Muscle of leg (tissue), 11 donors: ENCODE data around the gene MIER2. TPM values are rescaled to one million over a fixed set of nuclear protein-coding genes. Genes with fewer than 3 reads are reported as not detected.
"Not testable (repeated sequence)": the region's sequence is repeated elsewhere in the genome, so short reads cannot be mapped to it uniquely, and the experiment has no call there.

Experiments
- DNase-seq: peaks from one replicate; pipeline ENCODE4 v3.0.0; 2013
- H3K27ac ChIP-seq: one replicate; pipeline ENCODE4 v1.5.1; 2013; ENCODE audit warnings: mild to moderate bottlenecking, low read length, control low read depth
- H3K27me3 ChIP-seq: one replicate; pipeline ENCODE4 v1.6.1; 2013; ENCODE audit warnings: low read length; ENCODE audit not compliant: control insufficient read depth, insufficient read depth
- H3K36me3 ChIP-seq: one replicate; pipeline ENCODE4 v1.6.1; 2013; ENCODE audit warnings: low read length; ENCODE audit not compliant: control insufficient read depth, insufficient read depth
- H3K4me1 ChIP-seq: one replicate; pipeline ENCODE4 v1.6.1; 2013; ENCODE audit warnings: low read length; ENCODE audit not compliant: control insufficient read depth, insufficient read depth
- H3K4me3 ChIP-seq: one replicate; pipeline ENCODE4 v1.5.1; 2013; ENCODE audit warnings: low read length, control low read depth
- H3K9me3 ChIP-seq: replicated peaks from 2 replicates; pipeline ENCODE4 v1.6.1; 2013; ENCODE audit warnings: low read depth, low read length; ENCODE audit not compliant: control insufficient read depth
- WGBS: methylation state at CpG from one replicate; pipeline ENCODE4 v1.1.5; 2013; ENCODE audit warnings: missing lambda C conversion rate; ENCODE audit not compliant: insufficient coverage; 5-methylcytosine and 5-hydroxymethylcytosine counted together
- polyA plus RNA-seq, 8 donors: library from polyadenylated mRNA; unstranded; fragments of 120-200 nt; gene quantifications; one replicate each; pipeline versions ENCODE4 v1.2.1 to v1.2.3, GENCODE V29; 2013; ENCODE audit warnings: inconsistent platforms in 1 of 8, low replicate concordance in 1 of 8; ENCODE audit not compliant: insufficient read length in 8 of 8, insufficient read depth in 1 of 8
- total RNA-seq: library from RNA; stranded (reverse); fragments of 120-200 nt; gene quantifications from one replicate; pipeline ENCODE4 v1.2.4, GENCODE V29; 2013

MIER2 gene
- total and polyA plus RNA-seq, 9 donors = 17.2 to 33.5 (median 28.8) TPM

GRCh38 chr19:364496-365287 lies 20.1 kb upstream of the MIER2 start:
- no peak for DNase-seq
- H3K27ac ChIP-seq = no peak overlapping the region
- peaks cover 4% of the 10 kb centered on the region for H3K4me1 ChIP-seq
- H3K36me3 ChIP-seq = no peaks in the 10 kb centered on the region
- 74% methylated on average over 9 of the region's 17 CpGs for whole genome bisulfite sequencing
- H3K9me3 ChIP-seq = no peaks in the 10 kb centered on the region
- peaks cover 3% of the 10 kb centered on the region for H3K27me3 ChIP-seq
- H3K4me3 ChIP-seq = no peak overlapping the region

- Histone ChIP-seq H3K36me3 (no peaks in the 10 kb centered on the region), H3K4me3 (no peak overlapping the region), H3K4me1 (peaks cover 5% of the 10 kb centered on the region), H3K27ac (no peak overlapping the region), H3K9me3 (no peaks in the 10 kb centered on the region), H3K27me3 (peaks cover 3% of the 10 kb centered on the region)
- no peak for DNase-seq
- 76% methylated on average over 7 of the region's 11 CpGs for whole genome bisulfite sequencing
Measured at GRCh38 chr19:362683-363082, 18.1 kb upstream of the MIER2 start.

- peaks cover 5% of the 10 kb centered on the region for H3K4me1 ChIP-seq
- WGBS = 89% methylated on average over 11 of the region's 11 CpGs
- H3K9me3 ChIP-seq = no peaks in the 10 kb centered on the region
- DNase-seq = no peak
- no peaks in the 10 kb centered on the region for H3K36me3 ChIP-seq
- H3K27me3 ChIP-seq = peaks cover 3% of the 10 kb centered on the region
- H3K27ac ChIP-seq = no peak overlapping the region
- H3K4me3 ChIP-seq = no peak overlapping the region
Measured at GRCh38 chr19:362154-362553, 17.6 kb upstream of the MIER2 start.

GRCh38 chr19:359653-359925 lies 15.0 kb upstream of the MIER2 start:
- Histone ChIP-seq H3K27ac (no peak overlapping the region), H3K4me1 (peaks cover 5% of the 10 kb centered on the region), H3K27me3 (no peaks in the 10 kb centered on the region), H3K9me3 (no peaks in the 10 kb centered on the region), H3K4me3 (no peak overlapping the region), H3K36me3 (no peaks in the 10 kb centered on the region)
- 92% methylated on average over 2 of the region's 2 CpGs for WGBS
- no peak for DNase-seq

- H3K4me1 ChIP-seq, H3K27ac ChIP-seq, H3K36me3 ChIP-seq, H3K4me3 ChIP-seq, H3K27me3 ChIP-seq, DNase-seq: not testable (repeated sequence)
- H3K9me3 ChIP-seq = peaks cover 10% of the 10 kb centered on the region
- 92% methylated on average over 10 of the region's 15 CpGs for WGBS
Measured at GRCh38 chr19:355536-355935, 10.9 kb upstream of the MIER2 start.

- H3K4me3 ChIP-seq = no peak overlapping the region
- H3K27ac ChIP-seq = no peak overlapping the region
- peaks cover 10% of the 10 kb centered on the region for H3K9me3 ChIP-seq
- peaks cover 3% of the 10 kb centered on the region for H3K27me3 ChIP-seq
- no peaks in the 10 kb centered on the region for H3K36me3 ChIP-seq
- WGBS = 67% methylated on average over 1 of the region's 4 CpGs
- H3K4me1 ChIP-seq = peaks cover 5% of the 10 kb centered on the region
- DNase-seq = no peak
Measured at GRCh38 chr19:355134-355533, 10.5 kb upstream of the MIER2 start.

GRCh38 chr19:351976-352625 lies 7.5 kb upstream of the MIER2 start:
- Histone ChIP-seq H3K27ac (no peak overlapping the region), H3K9me3 (peaks cover 10% of the 10 kb centered on the region), H3K4me3 (no peak overlapping the region), H3K36me3 (no peaks in the 10 kb centered on the region), H3K27me3 (peaks cover 3% of the 10 kb centered on the region), H3K4me1 (no peaks in the 10 kb centered on the region)
- WGBS = 57% methylated on average over 12 of the region's 19 CpGs
- DNase-seq = no peak

GRCh38 chr19:347946-348861 lies 3.6 kb upstream of the MIER2 start:
- no peak overlapping the region for H3K4me3 ChIP-seq
- no peak overlapping the region for H3K27ac ChIP-seq
- peaks cover 11% of the 10 kb centered on the region for H3K4me1 ChIP-seq
- peaks cover 3% of the 10 kb centered on the region for H3K9me3 ChIP-seq
- DNase-seq = no peak
- H3K36me3 ChIP-seq = no peaks in the 10 kb centered on the region
- WGBS = 57% methylated on average over 20 of the region's 26 CpGs
- H3K27me3 ChIP-seq = peaks cover 8% of the 10 kb centered on the region

GRCh38 chr19:345320-345879 lies 804 bp upstream of the MIER2 start:
- DNase-seq = no peak
- Histone ChIP-seq H3K27me3 (peaks cover 5% of the 10 kb centered on the region), H3K4me3 (no peak overlapping the region), H3K27ac (no peak overlapping the region), H3K36me3 (peaks cover 17% of the 10 kb centered on the region), H3K9me3 (no peaks in the 10 kb centered on the region), H3K4me1 (peaks cover 38% of the 10 kb centered on the region)
- 58% methylated on average over 19 of the region's 23 CpGs for WGBS
